Stimulated activated CD8-positive, alpha-beta memory T cell treated with anti-CD3 and anti-CD28 coated beads, Interleukin-7, amount 100 ng/mL, for 1 hour (primary cell): Measurements from ENCODE around the gene SCRN1.

Experiments used
- DNase-seq, 2 donors: peaks; one replicate each; pipeline ENCODE4 v3.0.0-alpha.2; 2020; ENCODE audit warnings: low read depth in 2 of 2

The SCRN1 gene

DNA sequence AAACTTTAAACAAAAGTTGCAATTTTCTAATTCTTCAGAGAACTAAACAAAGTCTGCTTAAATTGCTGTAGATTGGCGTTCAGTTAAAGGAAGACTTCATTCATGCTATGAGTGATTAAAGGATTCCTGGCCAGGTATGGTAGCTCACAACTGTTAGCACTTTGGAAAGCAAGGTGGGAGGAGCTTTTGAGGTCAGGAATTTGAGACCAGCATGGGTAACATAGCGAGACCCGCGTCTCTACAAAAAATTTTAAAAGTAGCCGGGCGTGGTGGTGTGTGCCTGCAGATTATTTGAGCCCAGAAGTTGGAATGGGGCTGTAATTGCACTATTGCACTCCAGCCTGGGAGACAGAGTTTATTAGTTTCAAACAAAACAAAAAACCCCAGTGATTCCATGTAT is 13.5 kb upstream of the SCRN1 start:
- DNase-seq: no peak

DNA sequence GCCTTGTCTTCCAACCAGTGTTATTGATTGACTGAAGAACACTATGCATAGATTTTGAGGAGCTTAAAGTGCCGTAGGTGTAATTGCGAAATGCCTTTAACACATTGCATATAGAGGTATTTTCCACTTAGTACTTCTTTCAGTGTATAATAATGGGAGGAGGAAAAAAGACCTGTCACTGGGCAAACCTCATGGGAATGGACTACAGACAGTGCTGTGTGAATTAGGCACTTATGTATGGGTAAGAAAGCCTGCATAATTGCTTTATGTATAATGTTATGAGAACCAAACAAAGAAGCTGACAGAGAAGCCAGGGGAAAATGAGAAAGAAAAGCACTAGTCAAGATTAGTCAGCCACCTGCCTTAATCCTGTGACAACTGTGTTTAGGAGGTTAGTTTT is 12.4 kb upstream of the SCRN1 start:
- no peak for DNase-seq

DNA sequence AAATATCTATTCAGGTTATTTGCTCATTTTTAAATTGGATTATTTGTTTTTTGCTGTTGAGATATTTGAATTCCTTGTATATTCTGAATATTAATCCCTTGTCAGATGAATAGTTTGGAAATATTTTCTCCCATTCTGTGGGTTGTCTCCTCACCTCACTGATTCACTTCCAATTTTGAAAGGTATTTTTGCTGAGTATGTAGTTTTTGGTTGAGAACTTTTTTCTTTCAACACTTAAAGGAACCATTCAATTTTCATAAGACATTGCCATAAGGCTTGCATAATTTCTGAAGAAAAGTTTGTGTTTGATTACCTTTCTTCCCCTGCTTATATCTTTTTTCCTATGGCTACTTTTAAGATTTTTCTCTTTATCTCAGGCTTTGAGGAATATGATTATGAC is 8.9 kb upstream of the SCRN1 start:
- no peak for DNase-seq

DNA sequence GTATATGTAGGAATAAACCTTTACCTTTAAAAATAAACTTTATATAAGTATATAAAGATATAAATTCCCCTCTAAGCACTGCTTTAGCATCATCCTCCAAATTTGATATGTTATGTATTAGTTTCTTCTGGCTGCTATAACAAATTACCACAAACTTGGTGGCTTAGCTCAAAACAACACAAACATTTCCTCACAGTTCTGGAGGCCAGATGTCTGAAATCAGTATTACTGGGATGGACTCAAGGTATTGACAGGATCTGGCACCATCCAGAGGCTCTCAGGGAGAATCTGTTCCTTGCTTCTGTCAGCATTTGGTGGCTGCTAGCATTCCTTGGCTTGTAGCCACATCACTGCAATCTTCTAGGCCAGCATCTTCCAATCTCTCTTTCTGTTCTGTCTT is 6.7 kb upstream of the SCRN1 start:
- DNase-seq: no peak

DNA sequence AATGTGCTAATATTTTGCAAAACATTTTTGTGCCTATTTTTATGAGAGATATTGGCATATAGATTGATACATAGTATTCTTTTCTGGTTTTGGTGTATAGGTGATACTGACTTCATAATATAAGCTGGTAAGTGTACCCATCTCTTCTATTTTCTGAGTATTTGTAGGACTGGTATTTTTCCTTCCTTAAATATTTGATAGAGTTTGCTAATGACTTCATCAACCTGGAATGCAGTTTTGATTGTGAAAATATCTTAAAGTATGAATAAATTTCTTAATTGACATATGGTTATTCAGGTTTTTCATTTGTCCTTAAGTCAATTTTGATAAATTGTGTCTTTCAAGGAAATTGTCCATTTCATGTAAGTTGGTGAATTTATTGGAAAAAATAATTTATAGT is 6.1 kb upstream of the SCRN1 start:
- no peak for DNase-seq

DNA sequence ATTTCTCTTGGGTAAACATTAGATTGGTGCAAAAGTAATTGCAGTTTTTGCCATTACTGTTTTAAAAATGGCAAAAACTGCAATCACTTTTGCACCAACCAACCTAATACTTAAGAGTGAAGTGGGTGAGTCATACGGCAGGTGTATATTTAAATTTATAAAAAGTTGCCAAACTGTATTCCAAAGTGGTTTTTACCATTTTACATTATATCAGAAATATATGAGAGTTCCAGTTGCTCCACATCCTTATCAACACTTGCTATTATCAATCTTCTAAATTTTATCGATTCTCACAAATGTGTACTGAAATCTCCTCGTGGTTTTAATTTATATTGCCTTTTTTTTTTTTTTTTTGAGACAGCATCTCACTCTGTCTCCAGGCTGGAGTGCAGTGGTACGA is 3.5 kb upstream of the SCRN1 start:
- no peak for DNase-seq

DNA sequence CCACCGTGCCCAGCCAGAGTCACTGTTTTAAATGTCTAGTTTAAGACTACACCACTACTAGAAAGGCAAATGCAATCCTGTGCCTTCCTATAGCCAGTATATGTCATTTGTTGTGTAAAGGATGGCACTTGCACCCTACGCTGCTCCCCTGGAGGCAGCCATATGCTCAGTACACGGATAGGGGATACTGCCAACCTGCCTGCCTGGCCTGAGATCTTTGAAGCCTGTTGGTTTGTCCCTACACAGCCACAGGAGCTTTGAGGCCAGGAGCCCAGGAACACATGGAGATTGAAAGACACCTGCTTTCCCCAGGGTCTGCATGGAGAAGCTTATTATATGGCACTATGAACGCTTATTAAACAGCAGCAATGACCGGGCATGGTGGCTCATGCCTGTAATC is 2.3 kb upstream of the SCRN1 start:
- DNase-seq: no peak

DNA sequence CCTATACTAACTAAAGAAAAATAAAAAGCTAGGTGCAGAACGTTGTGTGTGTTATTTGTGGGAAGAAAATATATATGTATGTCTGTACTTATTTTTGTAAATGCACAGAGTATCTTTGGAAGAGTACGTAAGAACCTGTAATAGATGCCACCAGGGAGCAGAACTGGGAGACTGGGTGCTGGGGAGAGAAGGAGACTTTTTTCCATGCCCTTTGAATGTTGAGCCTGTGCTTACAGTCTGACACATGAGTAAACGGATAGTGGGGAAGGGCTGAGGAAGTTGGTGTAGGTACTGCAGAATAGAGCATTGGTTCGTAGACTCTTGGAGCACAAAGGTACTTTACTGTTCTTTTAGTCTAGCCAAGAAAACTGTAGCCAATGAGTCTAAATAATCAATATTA is 1.3 kb upstream of the SCRN1 start:
- no peak for DNase-seq

DNA sequence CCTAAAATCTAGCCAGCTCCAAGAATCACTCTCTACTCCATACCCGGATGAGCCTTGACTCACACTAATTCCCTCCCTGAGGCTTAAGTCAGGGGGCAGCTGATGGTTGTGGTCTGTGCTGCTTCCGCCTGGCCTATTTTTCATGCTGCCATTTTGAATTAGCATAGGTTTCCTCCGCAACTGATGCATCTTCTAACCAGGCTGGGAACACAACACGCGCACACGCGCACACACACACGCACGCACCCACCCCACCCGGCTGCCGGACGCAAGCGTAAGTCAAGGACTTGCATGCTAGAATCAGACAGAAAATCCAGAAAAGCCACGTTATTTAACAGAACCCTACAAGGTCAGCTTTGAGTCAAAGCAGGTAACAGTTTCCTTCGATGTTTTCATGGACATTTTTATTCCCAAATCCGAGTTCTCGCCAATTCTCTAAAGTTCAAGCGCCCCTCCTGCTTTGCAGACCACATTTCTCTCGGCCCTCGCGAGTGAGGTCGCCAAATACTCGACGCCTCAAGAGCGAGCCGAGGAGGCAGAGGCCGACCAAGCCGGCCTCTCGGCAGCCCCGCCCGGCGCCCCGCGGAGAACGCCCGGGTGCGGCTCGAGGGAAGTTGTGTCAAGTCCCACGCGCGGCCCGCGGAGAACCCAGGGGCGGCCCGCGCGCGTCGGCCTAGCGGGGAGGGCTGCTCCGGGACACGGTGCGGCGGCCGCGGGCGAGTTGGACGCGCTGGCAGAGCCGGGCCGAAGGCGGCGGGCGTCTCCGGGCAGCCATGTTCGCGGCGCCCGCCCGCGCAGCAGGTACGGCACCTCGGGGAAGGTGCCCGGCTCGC is 961 bp downstream of the SCRN1 start:
- no peak for DNase-seq

DNA sequence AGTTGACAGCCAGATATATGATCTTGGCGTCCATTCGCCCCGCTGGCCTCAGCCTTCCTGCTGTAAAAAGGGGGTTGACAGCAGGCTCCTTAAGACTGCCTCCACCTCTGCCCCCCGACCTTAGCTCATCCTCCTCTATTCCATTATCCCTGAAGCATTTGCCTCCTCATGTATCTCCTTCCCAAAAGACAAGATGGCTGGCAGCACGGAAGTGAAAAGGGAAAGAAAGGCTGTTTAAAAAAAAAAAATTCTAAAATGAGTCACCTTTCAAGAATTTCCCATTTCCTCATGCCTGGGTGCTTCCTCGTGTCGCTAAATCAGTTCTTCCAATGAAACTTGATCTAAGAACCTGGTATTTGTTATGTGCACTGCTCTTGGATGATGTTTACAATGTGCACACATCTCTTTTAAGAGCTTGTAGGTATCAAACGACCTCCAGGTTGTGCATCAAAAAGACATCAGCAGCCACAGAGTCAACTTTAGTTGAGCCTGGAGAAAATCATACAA is 1.7 kb downstream of the SCRN1 start:
- DNase-seq: no peak

DNA sequence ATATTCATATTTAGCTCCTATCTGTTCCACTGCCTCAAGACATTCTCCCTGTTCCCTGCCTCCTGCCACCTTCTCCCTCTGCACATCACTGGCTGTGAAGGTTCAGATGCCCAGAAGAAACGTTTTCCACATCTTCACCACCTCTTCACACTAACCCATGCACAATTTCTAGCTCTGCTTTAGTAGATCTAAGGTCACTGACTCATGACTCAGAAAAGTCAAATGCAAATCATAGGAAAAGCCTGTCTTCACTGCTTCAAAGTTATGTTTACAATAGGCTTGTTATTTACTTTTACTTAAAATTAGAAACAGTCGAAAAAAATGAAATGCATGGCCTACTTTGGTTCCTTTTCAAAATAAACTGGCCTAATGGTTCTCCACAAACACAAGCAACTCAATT is 2.5 kb downstream of the SCRN1 start:
- no peak for DNase-seq

DNA sequence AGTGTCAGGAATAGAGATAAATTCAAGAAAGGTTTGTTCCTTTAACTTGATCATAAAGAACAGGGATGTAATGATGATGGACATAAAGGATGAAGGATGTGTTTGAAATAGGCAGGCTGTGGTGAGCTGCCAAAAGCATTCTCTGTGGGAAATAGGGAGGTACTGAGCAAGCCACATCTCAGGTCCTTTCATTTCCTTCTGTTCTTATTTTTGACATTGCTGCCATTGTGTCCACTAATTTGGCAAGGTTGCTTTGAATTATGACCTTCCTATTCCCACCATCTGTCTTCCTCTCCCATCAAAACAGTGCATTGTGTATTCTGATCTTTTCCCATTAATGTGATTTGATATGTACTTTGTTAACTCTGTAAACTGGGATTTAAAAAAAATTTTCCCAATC is 9.4 kb downstream of the SCRN1 start:
- no peak for DNase-seq

DNA sequence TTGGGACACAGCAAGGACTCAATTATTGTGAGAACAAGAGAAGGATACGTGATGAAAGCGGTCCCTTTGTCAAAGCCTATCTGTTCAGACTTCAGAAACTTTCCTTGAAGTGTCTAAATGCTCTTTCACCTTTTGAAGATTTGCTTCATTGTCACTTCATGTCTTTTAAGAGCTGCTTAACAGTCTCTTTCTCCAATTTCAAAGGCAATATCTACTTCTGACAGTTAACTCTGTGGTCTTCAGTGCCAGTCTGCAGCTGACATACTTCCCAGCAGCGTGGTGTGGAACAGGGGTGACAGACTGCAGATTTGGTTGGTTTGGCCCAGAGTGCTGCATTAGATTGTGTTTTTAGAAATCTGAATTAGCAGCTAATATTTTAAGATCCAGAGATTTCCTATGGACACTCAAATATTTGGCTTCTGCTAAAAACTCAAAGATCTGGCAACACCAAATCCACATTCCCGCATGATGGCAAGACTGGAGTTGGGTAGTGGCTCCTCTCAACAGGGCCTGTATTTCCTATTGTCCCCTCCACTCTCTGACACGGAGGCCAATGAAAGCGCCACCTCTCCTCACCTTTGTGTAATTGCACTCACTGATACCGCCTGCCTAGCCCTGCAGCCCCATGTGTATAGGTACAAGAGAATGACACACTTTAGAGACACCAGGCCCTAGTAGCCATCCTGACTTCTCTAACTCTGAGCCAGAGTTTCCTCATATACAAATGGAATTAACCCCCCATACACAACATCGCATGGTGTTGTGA is 11.5 kb downstream of the SCRN1 start:
- DNase-seq: no peak

DNA sequence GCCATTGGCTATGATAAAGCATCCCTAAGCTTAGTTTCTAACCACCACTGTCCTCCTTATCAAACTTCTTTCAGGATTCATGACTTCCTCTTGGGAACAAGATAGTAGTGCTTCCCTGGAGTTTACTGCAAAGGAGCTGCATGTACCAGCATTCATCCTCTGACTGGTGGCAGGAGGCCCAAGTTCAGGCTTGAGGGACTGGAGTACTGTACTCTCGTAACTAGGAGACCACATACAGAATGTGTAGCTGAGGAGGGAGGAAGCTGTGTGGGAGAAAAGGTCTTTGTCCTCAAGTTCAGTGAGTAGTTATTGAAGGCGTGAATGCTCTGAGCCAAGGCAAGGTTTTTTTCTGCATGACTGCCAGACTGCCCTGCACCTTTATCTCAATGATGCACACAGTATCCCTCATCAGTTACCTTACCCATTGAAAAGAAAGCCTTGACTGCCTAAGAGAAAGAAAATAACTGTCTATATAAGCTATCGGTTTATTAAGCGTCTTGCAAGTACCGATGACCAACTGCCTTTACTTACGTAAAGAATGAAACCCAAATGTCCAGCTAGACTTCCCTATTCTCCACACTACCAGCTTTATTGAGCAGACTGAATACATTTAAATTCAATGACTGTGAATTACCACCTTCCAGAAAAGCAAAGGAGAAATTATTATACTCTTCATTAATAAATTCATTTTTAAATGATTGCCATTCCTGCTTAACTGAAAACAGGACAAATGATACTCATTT is 12.8 kb downstream of the SCRN1 start:
- no peak for DNase-seq

DNA sequence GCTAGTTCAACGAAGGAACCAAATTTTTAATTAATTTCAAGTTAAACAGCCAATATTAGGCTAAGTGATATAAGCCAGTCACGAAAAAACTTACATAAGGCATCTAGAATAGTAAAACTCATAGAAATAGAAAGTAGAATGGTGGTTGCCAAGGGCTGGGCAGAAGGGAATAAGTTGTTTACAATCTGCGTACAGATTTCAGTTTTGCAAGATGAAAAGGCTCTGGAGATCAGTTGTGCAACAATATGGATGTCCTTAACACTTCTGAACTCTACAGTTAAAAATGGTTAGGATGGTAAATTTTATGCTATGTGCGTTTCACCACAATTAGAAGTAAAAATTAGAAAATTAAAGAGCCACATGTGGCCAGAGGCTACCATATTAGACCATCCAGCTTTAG is 13.3 kb downstream of the SCRN1 start:
- no peak for DNase-seq

DNA sequence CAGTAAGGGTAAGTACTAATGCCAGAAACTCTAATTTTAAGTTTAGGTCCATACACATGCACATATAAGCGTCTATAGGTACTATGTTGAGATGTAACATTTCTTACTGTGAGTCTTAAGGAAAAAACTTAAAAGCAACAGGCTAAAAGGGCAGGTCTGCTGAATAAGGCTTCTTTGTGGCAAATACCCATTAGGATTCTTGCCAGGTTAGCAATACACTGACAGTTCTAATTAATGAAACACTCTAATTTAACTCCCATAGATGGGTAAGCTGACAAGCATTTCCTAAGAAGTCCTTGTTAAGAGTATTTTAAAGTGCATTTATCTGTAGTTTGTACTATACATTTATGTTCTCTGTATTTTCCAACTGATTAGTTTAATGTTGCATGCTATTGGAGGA is 14.0 kb downstream of the SCRN1 start:
- DNase-seq: no peak

DNA sequence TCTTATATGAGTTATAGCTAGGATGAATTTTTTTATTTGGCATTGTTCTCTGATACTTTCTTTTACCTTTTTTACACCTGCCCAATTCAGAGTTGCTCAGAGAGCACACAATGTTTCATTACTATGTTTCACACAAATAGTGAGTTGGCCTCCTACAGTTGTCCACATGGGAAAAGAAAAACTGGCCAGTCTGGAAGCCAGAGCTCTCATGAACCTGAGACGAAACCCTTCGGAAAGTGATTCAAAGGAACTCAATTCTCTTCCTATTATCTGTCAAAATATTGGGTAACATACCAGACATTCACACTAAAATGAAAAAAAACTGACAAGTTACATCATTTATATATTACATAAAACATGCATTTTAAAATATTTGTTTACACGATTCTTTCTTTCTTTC is 15.3 kb downstream of the SCRN1 start:
- DNase-seq: no peak

DNA sequence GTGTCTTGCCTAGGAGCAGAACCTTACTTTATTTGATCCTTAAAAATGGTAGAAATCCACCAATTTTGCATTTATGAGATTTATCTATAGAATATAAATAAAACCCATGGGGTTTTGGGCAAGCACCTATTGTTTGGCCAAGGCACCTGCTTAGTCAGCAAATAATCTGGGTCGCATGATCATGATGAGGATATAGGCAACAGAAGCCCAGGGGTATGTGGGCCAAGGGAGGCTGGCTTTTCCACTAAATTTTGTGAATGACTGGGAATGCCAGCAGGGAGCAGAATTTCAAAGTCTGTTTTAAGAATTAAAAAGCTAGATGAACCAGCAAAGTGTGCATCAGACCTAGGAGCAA is 17.3 kb downstream of the SCRN1 start:
- no peak for DNase-seq

DNA sequence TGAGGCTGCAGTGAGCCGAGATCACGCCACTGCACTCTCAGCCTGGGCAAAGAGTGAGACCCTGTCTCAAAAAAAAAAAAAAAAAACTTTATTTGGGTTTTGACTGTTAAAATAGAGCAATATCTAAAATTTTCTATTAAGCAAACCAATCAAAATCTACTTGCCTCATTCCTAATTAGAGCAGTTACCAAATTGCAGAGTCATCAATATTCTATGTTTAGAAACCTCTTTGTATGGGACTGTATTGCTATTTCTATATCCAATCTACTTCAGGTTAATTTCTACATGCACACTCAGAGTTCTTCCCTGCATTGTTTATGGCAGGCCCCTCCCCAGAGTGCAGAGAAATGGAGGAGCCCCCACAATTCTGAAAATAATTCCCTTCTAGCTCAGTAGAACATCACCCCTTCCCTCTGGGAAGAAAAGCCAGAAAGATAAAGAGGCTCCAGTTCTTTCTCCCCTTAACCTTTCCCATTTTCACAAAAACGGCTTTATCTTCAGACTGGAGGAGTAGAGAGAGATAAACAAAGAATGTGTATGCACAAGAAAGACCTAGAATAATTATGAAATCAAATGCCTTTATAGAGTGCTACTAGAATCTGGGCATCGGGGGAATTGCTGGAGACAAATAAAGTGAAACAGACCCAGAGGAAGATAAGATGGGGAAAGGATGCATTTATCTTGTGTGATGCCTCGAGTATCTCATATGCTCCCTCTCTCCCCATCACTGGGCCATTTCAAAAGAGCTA is 17.9 kb downstream of the SCRN1 start:
- DNase-seq: no peak

DNA sequence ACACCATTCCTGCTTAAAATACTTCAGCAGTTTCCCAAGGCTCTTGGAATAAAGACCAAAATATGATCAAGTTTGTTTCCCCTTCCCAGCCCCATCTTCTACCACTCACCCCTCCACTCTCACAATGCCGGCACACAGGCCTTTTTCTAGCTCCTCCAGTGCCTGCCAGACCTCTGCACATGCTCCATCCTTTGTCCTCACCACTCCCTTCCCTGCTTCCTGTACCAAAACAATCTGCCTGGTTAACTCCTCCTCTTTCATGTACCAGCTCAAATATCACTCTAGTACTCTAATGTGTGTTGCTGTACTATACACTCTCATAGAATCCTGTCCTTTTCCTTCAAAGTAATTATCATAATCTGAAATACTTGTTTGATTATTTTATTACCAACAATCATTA is 19.4 kb downstream of the SCRN1 start:
- no peak for DNase-seq

DNA sequence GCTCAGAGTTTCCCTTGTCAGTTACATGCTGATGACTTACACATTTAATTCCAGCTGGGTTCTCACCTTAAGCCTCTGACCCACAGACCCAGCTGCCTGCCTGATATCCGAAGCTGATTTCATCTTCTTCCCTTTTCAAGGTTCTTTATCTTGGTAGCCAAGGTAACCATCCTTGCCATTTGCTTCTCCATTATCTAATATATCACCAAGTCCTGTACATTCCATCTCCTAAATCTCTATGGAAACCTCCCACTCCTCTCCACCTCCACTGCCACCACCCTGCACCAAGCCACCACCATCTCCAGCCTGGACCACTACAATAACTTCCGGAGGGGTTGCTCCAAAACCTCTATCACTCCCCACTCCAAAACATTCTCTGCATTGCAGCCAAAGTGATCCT is 19.9 kb downstream of the SCRN1 start:
- DNase-seq: no peak
